H1 (cell line): ENCODE results near the gene PRKCA. TPM values are rescaled to one million over a fixed set of nuclear protein-coding genes. Genes with fewer than 3 reads are reported as not detected.

Experiments used
- CTCF ChIA-PET: fragments of 300-600 bp; sonication (Branson Sonifier 250); formaldehyde crosslinking; loops from one replicate; lab custom pipeline; 2021; ENCODE audit not compliant: partially characterized antibody; lab: Charles Lee
- POLR2A ChIA-PET: fragments of 300-600 bp; sonication (Branson Sonifier 250); formaldehyde crosslinking; loops from one replicate; lab custom pipeline; 2021; ENCODE audit warnings: inconsistent platforms; ENCODE audit not compliant: partially characterized antibody; lab: Charles Lee
- DNase-seq, 2 experiments: peaks; one replicate each; pipeline versions ENCODE4 v3.0.0 to v3.0.0-alpha.2; 2010 to 2022; ENCODE audit warnings: low spot score in 2 of 2, low read depth in 1 of 2, mixed read lengths in 1 of 2
- FAIRE-seq: peaks from 2 replicates; lab custom pipeline; 2011; peaks lifted over from hg19 to GRCh38; lab: Jason Lieb, UNC
- H2AFZ ChIP-seq: 2 replicates; pipeline ENCODE4 v1.8.1; 2012; ENCODE audit warnings: low read length, inconsistent platforms
- H2AK5ac ChIP-seq: 2 replicates; pipeline ENCODE4 v1.6.1; 2013; ENCODE audit warnings: low read depth, low read length
- H2BK120ac ChIP-seq: replicated peaks from 2 replicates; pipeline ENCODE3; 2013; ENCODE audit warnings: low read depth, low read length, inconsistent platforms
- H2BK12ac ChIP-seq: 2 replicates; pipeline ENCODE4 v1.6.1; 2013; ENCODE audit warnings: low read depth, low read length
- H2BK15ac ChIP-seq: 2 replicates; pipeline ENCODE4 v1.6.1; 2013; ENCODE audit warnings: low read length
- H2BK20ac ChIP-seq: 2 replicates; pipeline ENCODE4 v1.6.1; 2013; ENCODE audit warnings: low read length
- H2BK5ac ChIP-seq: 2 replicates; pipeline ENCODE4 v1.6.1; 2013; ENCODE audit warnings: low read depth, low read length
- H3K14ac ChIP-seq: 2 replicates; pipeline ENCODE4 v1.6.1; 2013; ENCODE audit warnings: inconsistent platforms; ENCODE audit not compliant: insufficient read length
- H3K18ac ChIP-seq: 2 replicates; pipeline ENCODE4 v1.6.1; 2013; ENCODE audit warnings: low read length; ENCODE audit errors: extremely low read depth
- H3K23ac ChIP-seq: 2 replicates; pipeline ENCODE4 v1.6.1; 2013; ENCODE audit warnings: inconsistent platforms; ENCODE audit not compliant: insufficient read length
- H3K23me2 ChIP-seq: 2 replicates; pipeline ENCODE4 v1.6.1; 2013; ENCODE audit warnings: low read depth, low read length
- H3K27ac ChIP-seq: 2 replicates; pipeline ENCODE4 v1.6.1; 2011; ENCODE audit warnings: low read depth, low read length, inconsistent platforms
- H3K27me3 ChIP-seq, 4 experiments: replicated peaks in 1 of 4; 1 replicate in 1 of 4; 2 replicates in 3 of 4; pipeline versions ENCODE4 v1.6.1 to v1.8.1; 2011 to 2013; ENCODE audit warnings: low read length in 3 of 4, mild to moderate bottlenecking in 3 of 4, inconsistent platforms in 2 of 4, mixed read lengths in 2 of 4, moderate library complexity in 1 of 4; ENCODE audit not compliant: control insufficient read depth in 3 of 4, insufficient read depth in 3 of 4; ENCODE audit errors: extremely low read depth in 1 of 4
- H3K36me3 ChIP-seq, 4 experiments: 2 replicates each; pipeline versions ENCODE4 v1.6.1 to v1.8.1; 2011 to 2013; ENCODE audit warnings: mild to moderate bottlenecking in 4 of 4, low read length in 3 of 4, moderate library complexity in 2 of 4, control low read depth in 1 of 4, inconsistent platforms in 1 of 4; ENCODE audit not compliant: insufficient read depth in 4 of 4, control insufficient read depth in 2 of 4
- H3K4ac ChIP-seq: replicated peaks from 2 replicates; pipeline ENCODE3; 2013; ENCODE audit warnings: low read length, low read depth, mixed read lengths, inconsistent platforms; ENCODE audit not compliant: insufficient read length
- H3K4me1 ChIP-seq, 4 experiments: replicated peaks in 1 of 4; 1 replicate in 1 of 4; 2 replicates in 3 of 4; pipeline versions ENCODE4 v1.6.1 to v1.8.1; 2011 to 2013; ENCODE audit warnings: low read length in 3 of 4, inconsistent platforms in 2 of 4, mixed read lengths in 1 of 4; ENCODE audit not compliant: insufficient read depth in 4 of 4, control insufficient read depth in 3 of 4
- H3K4me2 ChIP-seq, 2 experiments: 2 replicates each; pipeline versions ENCODE4 v1.6.1 to v1.8.1; 2011 to 2013; ENCODE audit warnings: low read depth in 2 of 2, low read length in 2 of 2, control low read depth in 1 of 2, inconsistent platforms in 1 of 2, mild to moderate bottlenecking in 1 of 2; ENCODE audit not compliant: insufficient read depth in 1 of 2
- H3K4me3 ChIP-seq, 4 experiments: fragments of 200-600, 300-600 bp in 1 of 4; sonication (generic), shearing (Covaris generic), sonication (Bioruptor Twin) in 1 of 4; 2 replicates each; pipeline versions ENCODE4 v1.5.1 to v1.8.1; 2011 to 2016; ENCODE audit warnings: low read length in 4 of 4, low read depth in 3 of 4, control low read depth in 2 of 4, inconsistent platforms in 2 of 4, mild to moderate bottlenecking in 2 of 4, mixed read lengths in 1 of 4, moderate library complexity in 1 of 4; ENCODE audit not compliant: insufficient read depth in 2 of 4; ENCODE audit errors: extremely low read depth in 1 of 4
- H3K56ac ChIP-seq: replicated peaks from 2 replicates; pipeline ENCODE3; 2013; ENCODE audit warnings: low read depth, mild to moderate bottlenecking, mixed read lengths, low read length, inconsistent platforms; ENCODE audit not compliant: insufficient read length
- H3K79me1 ChIP-seq: 2 replicates; pipeline ENCODE4 v1.6.1; 2013; ENCODE audit warnings: low read depth, low read length, control low read depth
- H3K79me2 ChIP-seq, 2 experiments: 2 replicates each; pipeline versions ENCODE4 v1.6.1 to v1.8.1; 2012 to 2013; ENCODE audit warnings: low read length in 2 of 2, mild to moderate bottlenecking in 2 of 2, inconsistent platforms in 1 of 2; ENCODE audit not compliant: insufficient read depth in 2 of 2, control insufficient read depth in 1 of 2
- H3K9ac ChIP-seq, 4 experiments: replicated peaks in 1 of 4; 1 replicate in 1 of 4; 2 replicates in 3 of 4; pipeline versions ENCODE4 v1.6.1 to v1.8.1; 2011 to 2013; ENCODE audit warnings: low read depth in 3 of 4, low read length in 3 of 4, control low read depth in 2 of 4, mild to moderate bottlenecking in 2 of 4, moderate library complexity in 2 of 4, inconsistent platforms in 1 of 4; ENCODE audit errors: extremely low read depth in 1 of 4
- H3K9me3 ChIP-seq, 2 experiments: 2 replicates each; pipeline versions ENCODE4 v1.6.1 to v1.8.1; 2012 to 2013; ENCODE audit warnings: mild to moderate bottlenecking in 2 of 2, moderate library complexity in 2 of 2, control low read depth in 1 of 2, inconsistent platforms in 1 of 2, low read depth in 1 of 2, low read length in 1 of 2, mixed read lengths in 1 of 2; ENCODE audit not compliant: insufficient read depth in 2 of 2
- H4K20me1 ChIP-seq, 2 experiments: replicated peaks in 1 of 2; 2 replicates each; pipeline versions ENCODE3 to v1.8.1; 2011 to 2013; ENCODE audit warnings: inconsistent platforms in 2 of 2, low read length in 2 of 2, mild to moderate bottlenecking in 1 of 2; ENCODE audit not compliant: insufficient read depth in 2 of 2, control insufficient read depth in 1 of 2
- H4K5ac ChIP-seq: 2 replicates; pipeline ENCODE4 v1.6.1; 2013; ENCODE audit warnings: low read length, low read depth, mixed read lengths, inconsistent platforms; ENCODE audit not compliant: insufficient read length
- H4K8ac ChIP-seq: 2 replicates; pipeline ENCODE4 v1.8.0; 2013; ENCODE audit warnings: mild to moderate bottlenecking, moderate library complexity, low read length, inconsistent platforms; ENCODE audit not compliant: insufficient read depth; ENCODE audit errors: extremely low read depth
- H4K91ac ChIP-seq: replicated peaks from 2 replicates; pipeline ENCODE3; 2013; ENCODE audit warnings: low read length, mixed read lengths, inconsistent platforms; ENCODE audit not compliant: insufficient read length
- CHD2 ChIP-seq: IDR thresholded peaks from 2 replicates; pipeline ENCODE4 v1.6.1; 2012; ENCODE audit warnings: low read length, improper control_type of control experiment
- JUN ChIP-seq: IDR thresholded peaks from 2 replicates; pipeline ENCODE4 v1.6.1; 2011; ENCODE audit warnings: low read depth, mild to moderate bottlenecking, improper control_type of control experiment, low read length
- KDM5A ChIP-seq: fragments of 200-600 bp; IDR thresholded peaks from 2 replicates; pipeline ENCODE4 v1.7.1; 2012; ENCODE audit warnings: mild to moderate bottlenecking, low read length, inconsistent platforms, mixed read lengths
- NANOG ChIP-seq: IDR thresholded peaks from 2 replicates; pipeline ENCODE4 v1.6.1; 2011; ENCODE audit warnings: low read length, low read depth, mild to moderate bottlenecking, inconsistent platforms; ENCODE audit not compliant: insufficient read depth, poor library complexity, severe bottlenecking
- POLR2A ChIP-seq, 2 experiments: IDR thresholded peaks; 1 replicate in 1 of 2; 2 replicates in 1 of 2; pipeline ENCODE4 v1.6.1; 2011; ENCODE audit warnings: low read depth in 2 of 2, low read length in 2 of 2, mild to moderate bottlenecking in 2 of 2; ENCODE audit errors: control extremely low read depth in 1 of 2
- POLR2AphosphoS5 ChIP-seq: IDR thresholded peaks from 2 replicates; pipeline ENCODE4 v1.6.1; 2011; ENCODE audit warnings: low read depth, low read length
- RFX5 ChIP-seq: IDR thresholded peaks from 2 replicates; pipeline ENCODE4 v1.6.1; 2011; ENCODE audit warnings: low read depth, low read length, improper control_type of control experiment, borderline replicate concordance
- RXRA ChIP-seq: IDR thresholded peaks from 2 replicates; pipeline ENCODE4 v1.6.1; 2011; ENCODE audit warnings: low read depth, mild to moderate bottlenecking, low read length, moderate library complexity; ENCODE audit not compliant: insufficient read depth
- SAP30 ChIP-seq: fragments of 300-600 bp; sonication (generic); IDR thresholded peaks from 2 replicates; pipeline ENCODE4 v1.7.1; 2012; ENCODE audit warnings: low read length, moderate library complexity, mild to moderate bottlenecking, inconsistent platforms; ENCODE audit not compliant: insufficient read depth, insufficient replicate concordance
- SP4 ChIP-seq: IDR thresholded peaks from 2 replicates; pipeline ENCODE4 v1.6.1; 2012; ENCODE audit warnings: low read length, inconsistent platforms
- TBP ChIP-seq: IDR thresholded peaks from 2 replicates; pipeline ENCODE4 v1.6.1; 2011; ENCODE audit warnings: low read depth, low read length, improper control_type of control experiment
- WGBS, 2 experiments: shearing (Covaris generic) in 1 of 2; methylation state at CpG; one replicate each; pipeline versions ENCODE4 v1.1.6 to v1.1.7; 2013 to 2015; ENCODE audit warnings: low lambda C conversion rate in 2 of 2, mixed read lengths in 2 of 2, inconsistent platforms in 1 of 2, low coverage in 1 of 2, missing lambda C conversion rate in 1 of 2; ENCODE audit not compliant: insufficient replicate concordance in 2 of 2, insufficient coverage in 1 of 2, insufficient read length in 1 of 2; ENCODE audit errors: extremely low coverage in 1 of 2, missing lambda C conversion rate in 1 of 2; 5-methylcytosine and 5-hydroxymethylcytosine counted together
- polyA plus RNA-seq, 7 experiments: library from polyadenylated mRNA; depleted of rRNA in 3 of 7; stranded (reverse) in 5 of 7; unstranded in 2 of 7; fragments of >200 nt in 5 of 7; fragments of 200-250 nt in 2 of 7; gene quantifications; 1 replicate in 5 of 7; 2 replicates in 1 of 7; 4 replicates in 1 of 7; pipeline versions ENCODE4 v1.2.1 to v1.2.3, GENCODE V29; 2011 to 2013; ENCODE audit warnings: missing spikeins in 2 of 7, mixed read lengths in 2 of 7
- total RNA-seq: library from RNA; stranded (reverse); fragmentation: NEBNext Ultra II Directional; extraction: Animal tissue kit (Norgen Biotek cat#: 25700); gene quantifications from 2 replicates; pipeline ENCODE4 v1.2.1, GENCODE V29; 2021

PRKCA gene
- total and polyA plus RNA-seq, 2 of the 8 experiments (the other 6 are each of a cell fraction or from before 2014, with no cell fraction given), result 5.8 to 17.8 TPM

- H4K5ac ChIP-seq, result no peak overlapping the region
- peaks cover 2% of the 10 kb centered on the region; the same call in 1 of the 2 replicates for H3K79me1 ChIP-seq
- ChIA-PET POLR2A (interaction anchor here (0.8 kb wide), 1 partner anchor 56 kb away, joined by 3 read pairs; no protein-coding TSS in a partner anchor), CTCF (interaction anchor here (0.6 to 1.6 kb wide), 3 partner anchors 12 to 752 kb away, joined by 4 to 6 read pairs (median 4); no protein-coding TSS in a partner anchor)
- no peak overlapping the region for H2AK5ac ChIP-seq
- H3K4me1 ChIP-seq, result peaks cover 0 to 3% (median 1%) of the 10 kb centered on the region in 4 experiments; a peak in 4 of 7 replicates
- no peaks in the 10 kb centered on the region for H3K36me3 ChIP-seq
- WGBS, 2 experiments, result 86% methylated on average over 12 of the region's 12 CpGs; no CpG with 5 or more reads in 1 of the 2 experiments
- H4K20me1 ChIP-seq, result no peaks in the 10 kb centered on the region
- H4K8ac ChIP-seq, result no peak overlapping the region
- no peak overlapping the region for H3K4ac ChIP-seq
- no peak overlapping the region for H3K18ac ChIP-seq
- DNase-seq, result no peak
- no peak overlapping the region for H2BK20ac ChIP-seq
- no peak overlapping the region for H4K91ac ChIP-seq
- H3K23ac ChIP-seq, result no peak overlapping the region
- no peaks in the 10 kb centered on the region for H3K79me2 ChIP-seq
- H3K27ac ChIP-seq, result no peak overlapping the region
- H3K9me3 ChIP-seq, result no peaks in the 10 kb centered on the region
- no peak overlapping the region for H3K56ac ChIP-seq
- no peaks in the 10 kb centered on the region for H3K23me2 ChIP-seq
- H2BK15ac ChIP-seq, result 0 out of 2 replicates have a peak overlapping the region, but pooled peaks have one; percentile 3
- FAIRE-seq, result no peak
- no peak overlapping the region for H3K14ac ChIP-seq
- no peak overlapping the region for H3K4me3 ChIP-seq
- H3K27me3 ChIP-seq, result no peaks in the 10 kb centered on the region
- H2AFZ ChIP-seq, result no peak overlapping the region
- H3K4me2 ChIP-seq, result no peak overlapping the region
- 0 out of 7 replicates have a peak overlapping the region, but pooled peaks of 1 of the 4 experiments have one; percentile 2 for H3K9ac ChIP-seq
- H2BK5ac ChIP-seq, result no peak overlapping the region
- H2BK12ac ChIP-seq, result no peak overlapping the region
- no peak overlapping the region for H2BK120ac ChIP-seq
- TF ChIP-seq TBP (no peak), CHD2 (no peak), POLR2AphosphoS5 (no peak), SAP30 (no peak), KDM5A (no peak), RXRA (no peak), JUN (no peak), RFX5 (no peak), NANOG (no peak), POLR2A (IDR thresholded peaks at IDR 0.05; ENCODE audit: control extremely low read depth in 1 of 2, low read depth in 2 of 2, low read length in 2 of 2) (no peak), SP4 (no peak)
These were observed 114.0 kb downstream of the PRKCA start for GRCh38 chr17:66416207-66416940.
